NCI-H187 treated with DMSO at 0.1 percent for 48 hours (cell line): ENCODE results near the gene SSBP2.

ENCODE experiments used
- DNase-seq: peaks from one replicate; lab custom pipeline; 2025; lab: John Stamatoyannopoulos, UW

Gene SSBP2

DNA sequence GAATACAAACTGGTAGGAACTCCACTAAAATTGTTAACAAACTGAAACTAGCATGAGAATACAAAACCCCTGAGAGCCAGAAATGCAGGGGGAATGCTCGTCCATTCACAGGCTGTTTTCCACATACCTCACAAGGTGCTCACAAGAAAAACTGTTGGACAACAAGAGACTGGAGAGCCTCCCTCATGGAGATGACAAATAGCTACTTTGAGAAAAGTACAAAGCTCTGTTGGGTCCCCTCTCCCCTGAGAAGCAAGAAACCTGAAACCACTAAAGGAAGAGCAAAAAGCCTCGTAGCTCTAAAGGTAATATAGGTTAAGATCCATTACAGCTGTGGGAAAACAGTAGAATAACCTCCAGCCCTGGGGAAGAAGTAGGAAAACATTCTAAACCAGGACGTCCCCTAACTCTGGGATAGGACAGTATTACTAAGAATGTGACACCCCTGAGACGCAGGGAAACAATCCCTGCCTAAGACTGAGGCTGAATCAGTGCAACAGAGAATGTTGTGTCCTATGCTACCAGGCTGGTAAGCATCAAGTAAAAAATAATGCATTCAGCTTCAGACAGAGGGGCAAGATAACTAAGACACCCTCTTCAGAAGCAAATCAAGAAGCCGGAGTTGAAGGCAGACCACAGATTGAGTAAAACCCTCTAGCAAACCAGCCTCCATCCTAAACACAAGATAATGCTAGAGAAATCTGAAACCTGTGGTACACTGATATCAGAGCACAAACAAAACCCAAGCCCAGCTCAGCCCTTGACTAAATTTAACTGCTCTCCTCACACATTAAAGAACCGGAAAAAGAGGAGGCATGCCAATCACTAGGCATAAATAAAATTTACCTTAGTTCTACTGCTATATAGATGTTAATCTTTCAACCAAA lies 160.2 kb downstream of the SSBP2 start:
- DNase-seq: peak; percentile 10

GRCh38 chr5:81579262-81579924 lies 171.5 kb downstream of the SSBP2 start:
- no peak for DNase-seq

DNA sequence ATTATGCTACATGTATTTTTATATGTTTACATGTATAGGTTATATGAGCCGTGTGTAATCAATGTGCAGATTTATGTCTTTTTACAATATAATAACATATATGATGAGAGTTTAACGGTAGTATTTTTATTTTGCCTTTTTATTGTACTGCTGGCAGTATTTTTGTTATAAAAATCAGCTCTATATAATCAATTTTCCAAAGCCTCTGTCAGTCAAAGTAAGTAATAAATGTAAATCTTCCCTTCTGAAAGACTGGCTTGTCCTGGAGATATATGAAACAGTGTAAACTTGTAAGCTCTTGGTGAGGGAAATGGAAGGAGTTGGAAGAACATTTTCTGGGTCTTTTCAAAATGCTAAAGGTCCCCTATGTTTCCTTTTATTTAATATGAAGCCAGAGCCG lies 173.8 kb downstream of the SSBP2 start:
- no peak for DNase-seq

- no peak for DNase-seq
Measured at GRCh38 chr5:81575924-81576323, 175.0 kb downstream of the SSBP2 start.

GRCh38 chr5:81572201-81572600 lies 178.7 kb downstream of the SSBP2 start:
- DNase-seq: no peak

DNA sequence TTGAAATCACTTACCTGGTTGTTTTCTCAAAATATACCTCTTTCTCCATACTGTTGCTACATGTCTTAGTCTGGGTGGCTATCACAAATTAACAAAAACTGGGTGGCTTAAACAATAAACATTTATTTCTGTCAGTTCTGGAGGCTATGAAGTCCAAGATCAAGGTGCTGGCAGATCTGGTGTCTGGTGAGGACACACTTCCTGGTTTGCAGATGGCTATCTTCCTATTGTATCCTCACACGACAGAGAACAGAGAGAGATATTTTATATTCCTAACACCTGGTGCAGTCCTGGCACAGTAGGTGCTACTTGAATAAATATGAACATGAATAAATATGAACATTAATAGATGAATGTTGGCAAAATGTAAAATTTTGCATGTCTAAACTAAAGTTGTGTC lies 192.7 kb downstream of the SSBP2 start:
- no peak for DNase-seq

DNA sequence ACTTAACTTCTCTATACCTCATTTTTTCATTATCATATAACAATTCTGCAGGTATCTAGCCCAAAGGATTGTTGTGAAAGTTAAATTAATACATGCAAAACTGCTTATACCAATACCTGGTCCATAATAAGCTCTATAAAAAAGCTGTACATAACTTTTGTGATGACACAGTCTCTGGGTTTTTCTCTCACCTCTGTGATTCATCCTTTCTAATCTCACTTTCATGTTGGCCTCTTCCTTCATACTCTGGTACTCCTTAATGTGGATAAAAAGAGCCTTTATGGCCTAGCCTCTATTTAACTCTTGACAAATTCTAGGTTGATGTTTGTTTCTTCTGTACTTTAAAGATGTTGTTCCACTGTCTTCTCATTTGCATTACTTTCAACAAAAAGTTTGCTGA lies 194.1 kb downstream of the SSBP2 start:
- DNase-seq: no peak

GRCh38 chr5:81555865-81556264 lies 195.0 kb downstream of the SSBP2 start:
- DNase-seq: no peak

DNA sequence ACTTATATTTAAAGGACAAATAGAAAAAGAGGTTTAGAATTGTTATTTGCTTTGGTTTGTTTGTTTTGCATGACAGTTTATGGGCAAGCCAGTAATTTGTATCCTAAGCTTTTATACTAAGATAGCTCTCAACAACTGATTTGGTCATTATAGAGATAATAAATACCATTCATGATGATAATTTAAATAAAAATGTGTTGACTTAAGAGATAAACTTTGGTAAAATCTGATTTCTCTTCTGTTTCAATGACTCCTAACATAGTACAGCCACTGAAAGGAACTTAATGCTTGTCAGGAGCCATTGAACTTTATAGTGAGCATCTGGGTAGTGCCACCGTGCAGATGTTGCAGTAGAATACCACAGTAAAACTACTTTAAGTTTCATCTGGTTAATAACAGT lies 196.2 kb downstream of the SSBP2 start:
- DNase-seq: no peak

DNA sequence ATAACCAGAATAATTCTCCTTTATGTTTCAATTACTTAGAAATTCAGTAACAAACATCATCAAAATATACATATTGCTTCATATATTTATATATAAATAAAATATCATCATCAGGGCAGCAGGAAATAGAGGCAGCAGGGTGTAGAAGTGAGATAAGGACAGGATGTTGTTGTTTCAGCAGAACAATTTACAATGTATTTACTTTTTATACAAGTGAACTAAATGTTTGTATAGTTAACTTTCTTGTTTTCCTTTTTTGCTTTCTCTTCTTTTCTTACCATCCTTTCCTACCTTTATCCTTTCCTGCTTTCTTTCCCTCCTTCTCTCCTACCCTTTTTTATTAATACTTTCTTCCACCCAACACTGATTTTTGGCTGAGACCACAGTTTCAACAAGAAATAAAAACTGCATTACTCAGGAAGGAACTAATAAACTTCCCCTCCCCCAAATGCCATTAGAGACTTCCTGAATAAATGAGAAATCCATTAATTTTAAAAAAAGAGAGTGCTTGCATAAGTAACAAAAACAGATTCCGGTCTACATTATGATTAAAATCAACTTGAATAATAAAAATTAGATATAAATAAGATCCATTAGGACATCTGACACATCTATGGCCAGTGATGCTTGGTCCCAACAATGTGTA lies 197.2 kb downstream of the SSBP2 start:
- DNase-seq: no peak

- DNase-seq: no peak
Measured at GRCh38 chr5:81552852-81553566, 197.9 kb downstream of the SSBP2 start.

GRCh38 chr5:81549123-81549522 lies 201.8 kb downstream of the SSBP2 start:
- DNase-seq: no peak

DNA sequence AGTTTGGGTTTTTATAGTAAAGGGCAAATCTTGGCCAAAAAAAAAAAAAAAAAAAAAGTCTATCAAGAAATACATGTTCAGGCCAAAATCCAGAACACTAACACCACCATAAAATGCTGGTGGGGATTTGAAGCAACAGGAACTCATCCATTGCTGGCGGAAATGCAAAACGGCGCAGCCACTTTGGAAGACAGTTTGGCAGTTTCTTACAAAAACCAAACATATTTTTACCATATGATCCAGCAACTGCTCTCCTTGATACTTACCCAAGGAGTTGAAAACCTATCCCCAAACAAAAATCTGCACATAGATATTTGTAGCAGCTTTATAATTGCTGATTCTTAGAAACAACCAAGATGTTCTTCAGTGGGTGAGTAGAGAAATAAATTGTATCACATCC lies 203.9 kb downstream of the SSBP2 start:
- DNase-seq: no peak

DNA sequence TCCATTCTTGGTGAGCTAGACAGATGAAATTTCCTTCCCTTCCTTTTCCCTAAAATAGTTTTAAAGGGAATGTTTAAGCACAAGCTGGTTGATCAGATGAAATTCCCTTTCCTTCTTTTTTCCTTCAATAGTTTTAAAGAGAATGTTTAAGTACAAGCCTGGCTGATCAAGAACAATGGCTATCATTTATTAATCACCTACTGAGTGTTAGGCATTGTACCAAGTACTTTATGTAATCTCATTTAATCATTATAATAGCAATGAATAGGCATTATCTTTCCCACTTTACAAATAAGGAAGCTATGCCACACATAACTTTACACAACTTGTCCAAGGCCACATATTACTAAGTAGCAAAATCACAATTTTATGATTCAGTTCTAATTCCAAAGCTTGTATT lies 205.0 kb downstream of the SSBP2 start:
- DNase-seq: no peak

GRCh38 chr5:81544351-81545018 lies 206.4 kb downstream of the SSBP2 start:
- no peak for DNase-seq

- no peak for DNase-seq
Measured at GRCh38 chr5:81542242-81542641, 208.7 kb downstream of the SSBP2 start.

- no peak for DNase-seq
Measured at GRCh38 chr5:81537905-81538547, 212.9 kb downstream of the SSBP2 start.

DNA sequence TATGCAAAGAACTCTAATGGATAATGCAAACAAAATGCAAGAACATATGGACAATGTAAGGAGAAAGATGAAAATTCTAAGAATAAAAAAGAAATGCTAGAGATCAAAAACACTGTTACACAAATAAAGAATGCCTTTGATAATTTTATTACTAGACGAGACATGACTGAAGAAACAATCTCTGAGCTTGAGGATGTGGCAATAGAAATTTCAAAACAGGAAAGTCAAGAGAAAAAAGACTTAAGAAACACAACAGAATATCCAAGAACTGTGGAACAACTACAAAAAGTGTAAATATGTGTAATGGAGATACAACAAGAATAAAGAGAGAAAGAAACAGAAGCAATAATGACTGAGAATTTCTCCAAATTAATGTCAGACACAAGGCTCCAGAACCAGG lies 216.5 kb downstream of the SSBP2 start:
- no peak for DNase-seq

DNA sequence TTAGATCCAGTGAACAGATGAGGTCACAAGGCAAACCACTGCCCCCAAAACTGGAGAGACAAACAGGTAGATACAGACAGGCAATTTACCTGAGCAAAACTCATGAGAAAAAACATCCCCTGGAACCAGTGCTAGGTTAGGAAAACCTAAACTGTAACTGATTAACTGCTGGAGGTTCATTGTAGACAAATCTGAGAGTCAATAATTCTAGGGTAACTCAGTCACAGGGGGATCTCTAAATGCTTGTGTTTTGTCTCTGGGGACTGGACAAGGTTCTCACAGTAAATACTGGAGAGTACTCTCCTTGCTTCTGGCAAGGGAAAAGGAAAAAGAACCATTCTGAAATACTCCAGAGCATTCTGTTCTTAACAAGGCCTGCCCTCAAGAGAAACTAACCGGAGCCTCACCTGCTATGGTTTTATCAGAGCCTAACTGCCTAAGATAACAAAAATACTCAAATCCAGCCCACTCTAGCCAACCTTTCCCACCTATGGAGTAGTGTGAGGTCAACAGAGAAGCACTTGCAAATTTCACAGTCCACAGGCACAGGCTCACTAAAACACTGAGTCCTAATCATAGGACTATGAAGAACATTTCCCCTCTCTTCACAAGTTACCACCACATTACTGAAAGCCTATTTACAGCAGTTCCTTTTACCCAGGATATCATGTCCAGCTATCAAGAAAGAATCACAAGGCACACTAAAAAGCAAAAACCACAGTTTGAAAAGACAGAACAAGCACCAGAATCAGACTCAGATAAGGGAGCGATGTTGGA lies 217.1 kb downstream of the SSBP2 start:
- DNase-seq: no peak

DNA sequence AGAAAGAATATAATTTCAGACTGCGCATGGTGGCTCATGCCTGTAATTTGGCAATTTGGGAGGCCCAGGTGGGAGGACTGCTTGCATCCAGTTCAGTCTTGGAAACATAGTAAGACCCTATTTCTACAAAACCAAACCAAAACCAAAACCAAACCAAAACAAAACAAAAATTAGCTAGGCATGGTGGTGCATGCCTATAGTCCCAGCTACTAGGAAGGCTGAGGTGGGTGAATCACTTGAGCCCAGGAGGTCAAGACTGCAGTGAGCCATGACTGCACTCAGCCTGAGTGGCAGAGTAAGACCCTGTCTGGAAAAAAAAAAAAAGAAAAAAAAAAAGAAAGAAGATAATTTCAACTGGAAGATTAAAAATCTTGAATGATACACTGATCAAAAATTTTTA lies 220.0 kb downstream of the SSBP2 start:
- no peak for DNase-seq

DNA sequence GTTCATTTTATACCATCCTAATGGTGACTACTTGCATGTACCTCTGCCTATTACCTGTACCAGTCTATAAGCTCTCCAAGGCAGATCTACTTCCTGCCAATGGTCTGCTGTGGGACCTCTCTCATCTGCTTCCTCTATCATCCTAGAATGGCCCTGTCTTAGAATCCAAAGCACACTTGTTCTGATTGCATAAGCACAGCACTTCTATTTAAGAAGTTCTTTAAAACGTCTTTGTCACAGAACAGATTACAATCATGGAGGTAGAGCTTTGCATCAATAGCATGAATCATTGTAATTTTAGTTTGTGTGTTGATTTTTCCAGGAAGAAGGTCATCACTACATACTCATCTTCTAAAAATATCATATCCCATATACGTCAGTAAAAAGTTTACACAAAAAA lies 225.2 kb downstream of the SSBP2 start:
- DNase-seq: no peak
